HG03520 (cell line): ENCODE results near the gene PID1.
A peak's percentile ranks its signal among the peaks of the same experiment; 100 is the strongest.

Source experiments
- ATAC-seq: cut with Tn5 transposase; IDR thresholded peaks from one replicate; pipeline ENCODE4 v1.9.1; 2021; ENCODE audit warnings: mild to moderate bottlenecking, moderate library complexity; ENCODE audit not compliant: unreplicated experiment

PID1 gene

DNA sequence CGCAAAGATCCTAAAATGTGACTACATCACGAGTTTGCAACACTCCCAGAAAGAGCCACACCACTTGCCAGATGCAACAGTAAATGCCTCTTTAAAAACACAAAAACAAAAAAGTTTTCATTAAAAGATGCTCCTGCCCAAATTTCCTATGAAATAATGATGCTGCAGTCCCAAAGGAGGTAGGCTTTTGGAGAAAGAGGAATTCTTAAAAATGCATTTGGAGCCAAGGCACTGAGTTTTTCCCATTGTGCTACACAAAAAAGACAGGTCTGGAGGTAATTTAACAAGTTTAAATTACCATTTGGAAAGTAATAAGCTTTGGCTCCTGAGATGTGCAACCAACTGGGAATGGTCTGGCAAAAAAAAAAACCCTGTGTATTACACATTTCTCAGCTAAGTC, 145.0 kb downstream of the PID1 start:
- ATAC-seq: no peak

DNA sequence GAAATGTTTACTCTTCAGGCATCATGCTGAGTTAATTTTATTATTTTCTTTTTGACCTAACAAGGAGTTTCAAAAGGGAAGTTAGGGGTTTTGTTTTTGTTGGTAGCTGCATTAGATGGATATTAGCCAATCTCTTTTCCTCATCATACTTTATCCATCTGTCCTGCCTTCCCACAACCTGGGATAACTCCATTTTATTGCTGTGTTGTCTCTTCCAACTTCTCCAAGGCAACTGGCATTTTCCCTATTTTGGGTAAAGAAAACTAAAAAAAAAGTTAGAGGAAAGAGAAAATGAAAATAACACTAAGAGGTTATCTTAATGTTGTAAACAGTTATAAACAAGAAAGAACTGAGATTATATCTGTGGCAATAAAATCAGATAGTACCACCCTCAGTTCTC, 147.0 kb downstream of the PID1 start:
- ATAC-seq: no peak

DNA sequence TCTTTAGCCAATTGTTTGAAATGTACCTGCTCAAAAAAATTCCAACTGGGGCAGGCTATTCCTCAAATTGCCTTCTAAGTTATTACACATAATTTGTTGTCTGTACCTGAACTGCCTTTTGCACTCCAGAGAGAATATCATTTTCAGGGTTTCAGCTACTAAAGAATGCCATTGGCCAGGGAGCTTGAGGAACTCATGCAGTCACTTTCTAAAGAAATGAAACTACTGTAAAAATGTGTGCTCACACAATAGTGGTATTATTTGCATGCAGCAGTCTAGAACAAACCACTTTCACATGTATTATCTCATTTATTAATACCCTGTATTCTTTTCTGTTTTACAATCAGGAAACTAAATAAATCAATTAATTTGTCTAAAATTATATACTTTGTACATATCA, 152.2 kb downstream of the PID1 start:
- ATAC-seq: peak; percentile 56

DNA sequence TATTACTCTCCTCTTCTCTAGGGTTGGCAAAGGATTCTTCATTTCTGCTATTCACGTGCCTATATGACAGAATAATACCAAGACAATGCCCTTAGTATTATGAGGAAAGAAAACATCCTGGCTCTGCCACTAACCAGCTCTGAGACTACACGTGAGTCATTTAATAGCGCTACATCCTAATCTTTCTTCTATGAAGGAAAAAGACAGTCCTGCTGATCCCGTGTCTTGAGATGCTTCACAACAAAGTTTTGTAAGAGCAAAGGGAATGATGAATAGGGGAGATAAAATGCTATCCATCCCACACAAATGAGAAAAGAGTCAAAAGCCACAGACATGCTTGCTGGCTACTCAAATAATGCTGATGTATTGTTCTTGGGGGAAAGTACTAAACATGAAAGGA, 152.8 kb downstream of the PID1 start:
- ATAC-seq: no peak

DNA sequence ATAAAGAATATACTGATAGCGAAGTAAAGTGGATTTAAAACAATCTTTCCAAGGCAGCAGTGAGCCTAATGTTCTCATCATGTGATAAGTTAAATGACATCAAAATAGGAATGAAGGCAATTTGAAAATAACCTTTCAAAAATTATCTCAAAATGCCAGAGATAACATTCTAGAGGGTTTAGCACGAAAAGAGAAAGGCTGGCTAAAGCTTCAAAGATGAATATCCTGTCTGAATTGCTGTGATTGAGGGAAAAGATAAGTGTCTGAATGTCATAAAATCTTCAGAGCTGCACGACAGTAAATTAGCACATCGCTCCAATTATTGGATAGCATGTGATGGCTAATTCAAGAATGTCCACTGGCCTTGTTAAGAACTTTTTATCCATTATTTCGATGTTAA, 159.3 kb downstream of the PID1 start:
- ATAC-seq: no peak

DNA sequence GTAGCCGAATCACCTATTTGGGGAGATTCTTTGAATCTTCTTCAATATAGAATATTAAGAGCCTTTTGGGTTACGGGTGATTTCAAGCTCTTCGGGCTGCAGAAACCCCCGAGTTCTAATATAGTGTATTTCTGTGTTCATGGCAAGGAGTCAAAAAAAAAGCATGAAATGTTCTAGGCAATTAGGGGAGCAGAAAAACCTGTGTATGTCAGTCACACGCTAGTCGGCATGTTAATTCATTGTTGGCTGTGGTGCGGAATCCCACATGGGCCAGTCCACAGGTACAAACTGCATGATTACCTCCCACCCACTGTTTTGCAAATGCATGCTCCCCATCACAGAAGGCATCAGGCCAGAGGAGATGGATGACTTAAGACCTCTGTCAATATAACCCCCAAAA, 161.9 kb downstream of the PID1 start:
- no peak for ATAC-seq

DNA sequence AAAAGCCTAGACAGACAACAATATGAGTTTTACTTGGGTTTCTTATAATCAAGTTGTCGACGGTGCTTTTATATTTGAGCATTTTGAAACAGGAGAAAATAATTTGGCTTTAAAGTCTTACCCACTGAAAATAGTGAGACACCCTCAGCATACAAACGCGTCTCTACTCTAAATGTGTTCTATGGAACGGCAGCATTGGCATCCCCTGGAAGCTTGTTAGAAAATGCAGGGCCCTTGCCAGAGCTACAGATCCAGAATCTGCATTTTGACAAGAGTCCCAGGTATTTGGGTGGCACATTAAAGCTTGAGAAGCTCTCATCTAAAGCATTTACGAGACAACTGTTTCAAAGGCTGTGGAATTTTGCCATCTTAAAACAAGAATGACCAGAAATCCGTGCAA, 163.5 kb downstream of the PID1 start:
- no peak for ATAC-seq

DNA sequence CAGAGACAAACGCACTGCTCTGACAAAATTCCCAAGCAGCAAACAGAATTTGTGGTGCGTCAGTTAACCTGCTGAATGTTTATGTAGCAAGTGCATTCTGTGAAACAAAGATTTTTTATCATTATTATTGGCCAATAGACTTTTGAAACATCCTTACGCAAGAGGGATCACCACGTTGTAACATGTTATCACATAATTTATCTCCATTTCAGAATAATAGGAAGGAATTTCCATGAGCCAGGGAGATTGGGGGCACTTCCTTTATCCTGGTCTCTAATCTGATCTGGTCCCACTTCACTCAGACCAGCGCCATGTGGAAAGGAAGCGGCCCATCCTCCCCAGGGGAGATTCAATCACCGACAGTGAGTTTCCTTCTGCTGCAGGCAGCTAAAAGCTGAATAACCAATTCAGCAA, 166.1 kb downstream of the PID1 start:
- ATAC-seq: no peak

DNA sequence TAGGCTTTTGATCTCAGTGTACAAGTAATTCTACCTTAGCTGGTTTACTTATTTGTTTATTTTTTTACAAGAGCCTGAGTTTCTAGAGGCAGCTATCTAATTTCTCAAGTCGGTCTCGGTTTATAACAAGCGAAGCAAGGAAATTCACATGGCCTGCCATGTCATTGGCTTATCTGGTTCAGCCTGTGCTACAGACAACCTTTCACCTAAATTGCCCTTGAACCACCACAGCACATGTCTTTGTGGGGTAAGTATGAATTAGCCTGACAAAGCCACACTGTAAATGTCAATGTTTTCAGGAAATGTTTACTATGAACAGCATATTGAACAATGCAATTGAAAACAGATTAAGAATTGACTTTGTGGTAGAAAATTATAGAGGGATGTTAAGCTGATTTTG, 167.1 kb downstream of the PID1 start:
- ATAC-seq: no peak

DNA sequence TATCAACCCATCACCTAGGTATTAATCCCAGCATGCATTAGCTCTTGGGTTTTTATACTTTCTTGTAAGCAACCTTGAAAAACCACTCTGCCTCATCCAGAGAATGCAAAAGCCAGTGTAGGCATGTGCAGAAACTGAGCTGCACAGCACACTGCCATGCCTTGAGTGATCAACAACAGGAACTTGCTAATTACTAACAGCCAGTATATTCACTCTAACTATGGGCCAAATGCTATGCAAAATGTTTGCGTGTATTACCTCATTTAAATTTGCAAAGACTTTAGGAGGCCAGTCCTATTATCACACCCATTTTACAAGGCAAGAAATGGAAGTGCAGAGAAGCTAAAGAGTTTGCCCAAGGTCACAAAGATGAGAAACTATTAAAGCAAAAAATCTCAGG, 169.8 kb downstream of the PID1 start:
- no peak for ATAC-seq

DNA sequence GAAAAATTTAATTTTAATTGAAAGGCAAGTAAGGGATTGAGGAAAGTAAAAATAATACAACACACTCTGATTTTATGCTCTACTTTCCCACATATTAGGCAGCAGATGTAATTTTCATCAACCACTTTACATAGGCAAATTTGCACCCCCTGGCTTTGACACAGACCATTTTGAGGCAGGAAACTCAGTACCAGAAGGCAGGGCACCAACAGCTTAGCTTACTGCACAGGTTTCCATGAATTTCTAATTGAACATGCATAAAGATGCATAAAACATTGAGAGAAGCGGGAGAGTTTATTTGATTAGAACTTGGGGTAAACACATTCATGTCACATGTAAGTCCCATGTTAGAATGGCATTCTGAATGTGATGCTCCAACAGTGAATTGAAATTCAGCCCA, 171.9 kb downstream of the PID1 start:
- ATAC-seq: no peak

DNA sequence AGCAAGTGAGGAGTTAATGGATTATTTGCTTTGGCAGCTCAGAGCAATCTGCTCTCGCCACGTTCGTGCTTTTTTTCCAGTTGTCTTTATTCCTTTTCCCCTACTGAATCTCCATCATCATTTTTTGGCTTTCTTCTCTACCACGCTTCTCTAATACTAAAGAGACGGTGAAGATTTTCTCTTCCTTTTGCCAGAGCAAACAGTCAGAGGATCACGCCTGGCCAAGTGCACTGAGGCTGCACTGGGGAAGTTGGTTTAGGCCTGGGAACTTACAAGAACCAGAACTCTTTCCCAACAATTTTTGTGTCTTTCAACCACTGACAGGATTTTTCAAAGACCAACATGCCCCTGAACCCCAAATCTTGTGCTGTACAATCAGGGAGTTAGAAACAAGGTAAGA, 172.3 kb downstream of the PID1 start:
- ATAC-seq: no peak

DNA sequence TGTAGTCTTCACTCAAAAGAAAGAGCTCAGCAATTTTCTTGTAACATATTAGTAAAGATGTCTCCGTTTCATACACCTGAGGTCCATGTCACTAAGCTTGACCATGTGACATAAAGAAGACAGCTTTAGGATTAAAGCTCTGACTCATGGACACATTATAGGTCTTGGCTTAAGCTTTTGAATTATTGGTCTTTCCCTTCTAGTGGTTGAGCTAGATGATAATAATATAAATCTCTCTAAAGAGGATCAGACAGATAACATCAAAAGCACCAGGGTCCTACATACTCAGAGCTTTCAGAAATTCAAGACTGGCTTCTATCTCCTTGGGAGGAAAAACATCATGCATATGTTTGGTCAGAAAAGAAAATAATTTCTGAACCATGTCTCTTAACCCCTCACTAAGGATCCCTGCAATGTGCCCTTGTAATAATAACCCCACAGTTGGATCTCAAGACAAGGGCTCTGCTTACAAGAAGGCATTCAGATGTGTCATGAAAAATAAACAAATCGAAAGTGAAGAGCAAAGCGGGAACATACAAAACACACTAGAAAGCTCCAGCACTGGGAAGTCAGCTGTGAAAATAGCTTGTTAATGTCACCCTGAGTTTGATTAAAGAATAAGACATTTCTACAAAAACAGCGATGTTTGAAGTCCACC, 174.5 kb downstream of the PID1 start:
- no peak for ATAC-seq

DNA sequence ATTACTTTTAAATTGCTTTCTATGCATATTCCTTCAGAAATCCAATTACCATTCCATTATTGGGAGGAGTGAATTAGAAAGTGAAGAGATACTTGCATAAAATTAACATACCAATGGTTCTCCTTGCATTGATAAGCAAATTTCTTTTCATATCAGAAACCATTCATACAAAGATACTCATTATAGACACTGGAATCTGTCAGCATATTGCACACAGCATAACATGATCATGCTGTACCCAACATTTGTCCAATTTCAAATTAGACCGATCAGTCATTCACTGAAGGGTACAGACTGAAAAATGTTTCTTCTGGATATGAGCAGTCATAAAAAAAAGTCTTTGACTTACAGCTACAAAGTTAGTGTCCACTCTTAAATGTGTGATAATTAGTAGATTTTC, 175.6 kb downstream of the PID1 start:
- ATAC-seq: no peak

DNA sequence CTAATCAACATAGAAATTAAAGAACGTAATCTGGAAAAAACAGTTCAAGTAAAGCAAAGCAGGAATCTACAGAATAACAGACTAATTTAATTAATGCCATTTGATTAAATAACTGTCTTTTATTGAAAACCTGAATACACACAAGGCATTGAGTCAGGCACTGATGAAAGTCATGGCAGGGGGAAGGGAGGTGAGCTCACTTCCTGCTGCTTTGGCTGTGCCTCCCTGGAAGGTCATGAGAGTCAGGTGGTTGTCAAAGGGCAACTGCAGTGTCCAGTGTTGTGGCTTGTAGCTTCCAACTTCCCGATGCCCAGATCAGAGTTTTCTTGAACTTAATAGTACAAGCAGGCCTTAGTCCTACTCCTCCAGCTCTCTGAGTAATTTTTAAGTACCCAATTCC, 180.9 kb downstream of the PID1 start:
- ATAC-seq: no peak

DNA sequence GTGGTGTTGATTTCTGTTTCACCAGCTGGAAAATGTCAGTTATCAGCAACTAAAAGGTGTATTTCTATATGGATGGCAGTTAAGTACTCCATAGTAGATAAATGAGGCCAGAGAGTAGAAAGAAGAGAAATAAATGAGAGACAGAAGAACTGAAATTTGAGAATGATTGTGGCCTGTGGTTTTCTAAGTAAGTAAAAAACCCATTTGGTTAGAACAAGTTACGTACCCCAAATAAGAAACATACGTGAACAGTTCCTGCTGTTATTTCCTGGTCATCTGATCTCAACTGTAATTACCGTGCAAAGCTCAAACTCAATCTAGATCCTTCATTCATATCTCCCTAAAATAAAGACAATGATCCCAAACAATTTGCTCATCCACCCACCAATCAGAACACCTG, 181.3 kb downstream of the PID1 start:
- ATAC-seq: no peak

DNA sequence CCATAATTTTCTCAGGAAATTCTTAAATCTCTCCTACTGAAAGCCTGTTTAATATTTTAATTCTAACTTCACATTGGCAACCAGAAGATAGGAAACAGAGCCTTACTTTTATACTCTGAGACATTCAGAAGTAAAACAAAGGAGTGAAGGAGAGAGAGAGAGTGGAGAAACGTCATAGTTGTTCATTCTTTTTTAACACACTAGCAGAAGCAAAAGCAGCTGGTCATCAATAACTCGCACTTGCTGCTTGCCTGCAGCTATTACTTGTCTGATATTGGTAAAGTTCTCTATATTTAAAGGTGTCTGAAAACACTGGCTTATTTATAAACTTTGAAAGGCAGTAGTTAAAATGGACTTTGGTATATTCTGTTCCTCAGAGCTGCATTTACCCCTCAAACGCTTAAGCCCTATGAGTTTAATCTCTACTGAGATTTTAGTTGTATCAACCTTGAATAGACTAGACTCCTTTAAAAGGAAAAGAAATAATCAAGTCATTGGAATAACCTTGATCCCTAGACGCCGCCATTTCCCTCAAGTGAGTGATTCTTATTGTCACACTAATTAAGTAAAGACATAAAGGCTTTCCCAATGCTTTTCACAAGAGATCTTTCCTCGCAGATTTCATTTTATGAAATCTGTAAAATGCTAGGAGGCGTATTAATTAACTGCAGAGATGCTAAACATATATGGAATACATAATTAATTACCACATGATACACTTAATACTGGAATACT, 182.0 kb downstream of the PID1 start:
- no peak for ATAC-seq

DNA sequence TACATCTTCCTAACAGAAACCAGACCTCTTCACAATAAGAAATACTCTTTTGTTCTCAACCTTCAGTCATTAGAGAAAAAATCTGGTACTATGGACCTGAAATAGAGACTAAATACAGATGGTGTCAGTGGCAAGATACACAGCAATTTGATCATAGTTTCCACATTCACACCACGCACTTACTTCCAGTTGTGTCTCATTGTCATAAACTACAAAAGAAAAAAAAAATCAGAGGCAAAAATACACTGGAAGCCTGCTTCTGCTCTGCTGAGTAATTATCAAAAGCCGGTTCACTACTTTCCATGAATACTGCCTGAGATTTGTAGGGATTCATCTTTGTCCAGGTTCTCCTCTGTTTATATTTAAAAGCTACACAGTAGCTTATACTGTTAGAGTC, 182.6 kb downstream of the PID1 start:
- ATAC-seq: no peak

DNA sequence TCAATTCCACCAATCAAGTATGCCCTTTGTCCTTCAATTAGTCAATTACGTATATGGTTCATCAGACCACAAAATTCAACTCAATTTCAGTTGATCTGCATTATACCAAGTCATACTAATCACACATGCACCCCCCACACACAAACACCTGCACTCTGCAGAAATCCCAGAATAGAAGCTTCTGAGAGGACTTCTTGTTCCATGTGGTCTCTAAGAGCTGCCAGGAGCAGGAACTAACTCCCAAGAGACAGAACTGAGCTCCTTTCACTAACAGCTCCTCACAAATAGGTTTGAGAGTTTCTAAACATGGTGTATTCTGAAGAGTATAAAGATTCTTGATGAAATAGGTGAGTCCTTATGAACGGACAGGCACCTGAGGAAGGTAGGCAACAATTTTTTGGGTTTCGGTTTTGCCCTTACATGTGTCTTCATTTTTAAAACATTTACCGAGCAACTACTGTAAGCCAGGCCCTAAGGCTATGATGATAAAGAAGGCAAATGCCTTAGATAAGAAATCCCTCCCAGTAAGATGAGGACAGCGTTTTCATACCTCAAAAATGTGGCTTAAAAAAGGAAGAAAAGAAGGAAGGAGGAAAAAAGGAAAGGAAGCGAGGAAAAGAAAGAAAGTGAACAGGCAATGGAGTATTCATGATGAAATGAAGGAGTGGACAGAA, 183.1 kb downstream of the PID1 start:
- no peak for ATAC-seq

DNA sequence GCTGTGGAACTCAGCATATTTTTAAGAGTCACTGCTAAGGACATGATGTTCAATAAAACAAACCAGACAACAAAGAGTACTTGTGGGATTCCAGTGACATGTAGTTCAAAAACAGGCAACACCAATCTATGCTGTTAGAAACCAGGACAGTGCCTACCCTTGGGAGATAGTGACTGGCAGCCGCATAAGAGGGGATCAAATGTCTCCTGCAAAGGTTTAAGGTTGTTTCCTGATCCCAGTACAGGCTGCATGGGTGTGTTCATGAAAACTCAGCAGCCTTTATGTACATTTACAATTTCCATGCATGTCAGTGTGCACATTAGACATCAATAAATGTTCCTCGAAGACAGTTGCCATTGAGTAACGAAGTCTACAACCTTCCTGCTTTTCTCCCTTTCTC, 183.8 kb downstream of the PID1 start:
- no peak for ATAC-seq

DNA sequence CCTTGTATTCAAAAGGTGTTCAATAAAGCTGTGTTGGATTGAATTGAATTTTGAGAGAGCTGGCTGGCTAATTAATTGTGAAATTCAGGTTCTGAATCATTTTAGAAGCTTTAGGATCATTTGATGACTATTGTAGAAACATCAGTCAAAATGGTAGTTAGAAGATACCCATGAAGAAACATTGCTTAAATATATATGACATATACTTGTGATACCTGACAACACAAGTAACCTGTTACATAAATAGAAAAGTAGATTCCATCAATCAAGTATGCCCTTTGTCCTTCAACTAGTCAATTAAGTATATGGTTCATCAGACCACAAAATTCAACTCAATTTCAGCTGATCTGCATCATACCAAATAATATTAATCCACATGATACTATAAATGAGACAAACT, 185.6 kb downstream of the PID1 start:
- no peak for ATAC-seq

DNA sequence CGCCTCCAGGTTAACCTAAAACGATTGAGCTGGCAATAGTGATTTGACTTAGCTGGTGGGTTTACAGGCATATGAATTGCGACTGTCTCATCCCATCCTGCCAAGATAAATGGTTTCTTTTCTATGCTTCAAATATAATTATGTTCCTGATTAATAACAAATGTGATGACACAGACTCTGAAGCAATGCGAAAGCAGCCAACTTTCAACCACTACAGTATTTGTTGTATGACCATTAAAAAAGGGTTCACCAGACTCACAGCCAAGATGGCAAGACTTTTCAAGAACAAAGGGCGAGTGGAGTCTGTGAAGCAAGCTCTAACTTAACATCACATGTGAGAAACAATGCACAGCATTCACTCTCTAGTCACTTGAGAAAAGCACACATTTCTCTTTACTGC, 186.6 kb downstream of the PID1 start:
- ATAC-seq: no peak
